HG03442 (cell line): ENCODE results near the gene DOK4.
A peak's percentile ranks its signal among the peaks of the same experiment; 100 is the strongest.

Experiments used
- ATAC-seq: cut with Tn5 transposase; IDR thresholded peaks from one replicate; pipeline ENCODE4 v1.9.1; 2021; ENCODE audit warnings: mild to moderate bottlenecking, moderate library complexity; ENCODE audit not compliant: unreplicated experiment

Gene DOK4

DNA sequence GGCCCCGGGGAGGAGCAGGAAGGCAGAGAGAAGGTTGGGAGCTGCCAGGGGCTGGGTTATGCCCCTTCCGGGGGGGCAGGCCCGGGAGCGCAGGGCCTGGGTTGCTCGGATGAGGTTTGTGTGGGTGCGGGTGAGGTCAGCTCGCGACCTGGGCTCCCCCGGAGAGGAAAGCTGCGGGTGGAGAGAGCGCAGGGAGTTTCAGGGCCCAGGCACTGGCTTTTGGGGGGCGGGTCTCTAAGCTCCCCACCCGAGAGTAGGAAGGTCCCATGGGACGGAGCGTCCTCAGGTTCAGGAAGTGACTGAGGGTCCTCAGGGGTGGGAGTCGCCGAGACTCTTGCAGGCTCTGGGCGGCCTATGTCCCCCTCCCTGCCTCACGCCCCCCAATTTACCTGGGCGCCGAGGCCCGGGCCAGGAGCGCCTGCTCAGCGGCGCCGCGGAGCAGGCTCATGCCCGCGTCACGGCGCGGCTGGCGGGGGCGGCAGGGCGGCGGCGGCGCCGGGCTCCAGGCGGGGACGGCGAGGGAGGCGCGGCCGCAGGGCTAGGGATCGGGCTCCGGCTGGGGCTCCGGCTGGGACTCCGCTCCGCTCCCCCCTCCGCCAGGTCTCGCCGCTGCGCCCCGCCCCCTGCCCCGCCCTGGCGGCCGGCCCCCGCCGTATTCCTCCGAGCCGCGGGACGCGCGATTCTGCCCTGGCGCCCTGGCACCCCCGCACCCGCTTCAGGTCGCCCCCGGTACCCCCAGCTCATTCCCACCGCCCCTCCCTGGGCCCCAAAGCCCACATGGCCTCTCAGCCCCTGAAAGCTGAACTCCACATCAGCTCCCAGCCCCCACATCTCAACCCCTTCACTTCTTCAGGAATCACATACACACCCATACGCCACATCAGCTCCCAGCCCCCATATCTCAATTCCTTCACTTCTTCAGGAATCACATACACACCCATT lies at the start of gene DOK4:
TSS of gene DOK4 (minus strand) at position 578 of the 942 bp plus-strand sequence. CDS start 6,986 bp downstream, outside the sequence.
- ATAC-seq = peak; percentile 72

DNA sequence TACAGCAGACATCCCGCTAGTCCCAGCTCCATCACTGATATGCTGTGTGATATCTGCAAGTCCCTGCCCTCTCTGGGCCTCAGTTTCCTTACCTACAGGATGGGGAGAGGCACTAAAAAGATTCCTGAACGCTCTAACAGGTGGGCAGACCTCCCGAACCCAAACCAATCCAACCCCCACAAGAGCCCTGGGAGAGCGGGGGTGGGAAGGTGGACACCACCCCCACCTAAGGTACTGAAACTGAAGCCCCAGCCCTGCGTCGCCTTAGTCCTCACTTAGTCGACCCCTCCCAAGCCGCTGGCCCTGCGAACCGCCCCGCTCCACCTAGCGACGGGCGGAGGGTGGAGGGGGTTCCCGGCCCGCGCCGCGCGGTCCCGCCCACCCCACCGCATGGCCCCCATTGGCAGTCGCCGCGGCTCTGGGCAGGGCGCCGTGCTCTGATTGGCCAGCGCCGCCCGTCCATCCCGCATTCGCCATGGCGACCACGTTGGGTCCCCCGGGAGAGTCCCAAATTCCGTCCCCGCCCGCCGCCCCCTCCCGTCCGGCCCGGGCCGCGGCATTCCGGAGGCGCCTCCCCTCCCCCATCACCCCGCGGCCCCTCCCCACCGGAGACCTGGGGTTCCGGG lies 49.5 kb upstream of the DOK4 start:
- peak; percentile 54 for ATAC-seq

GRCh38 chr16:57534881-57535658 lies 48.8 kb upstream of the DOK4 start:
- no peak for ATAC-seq

DNA sequence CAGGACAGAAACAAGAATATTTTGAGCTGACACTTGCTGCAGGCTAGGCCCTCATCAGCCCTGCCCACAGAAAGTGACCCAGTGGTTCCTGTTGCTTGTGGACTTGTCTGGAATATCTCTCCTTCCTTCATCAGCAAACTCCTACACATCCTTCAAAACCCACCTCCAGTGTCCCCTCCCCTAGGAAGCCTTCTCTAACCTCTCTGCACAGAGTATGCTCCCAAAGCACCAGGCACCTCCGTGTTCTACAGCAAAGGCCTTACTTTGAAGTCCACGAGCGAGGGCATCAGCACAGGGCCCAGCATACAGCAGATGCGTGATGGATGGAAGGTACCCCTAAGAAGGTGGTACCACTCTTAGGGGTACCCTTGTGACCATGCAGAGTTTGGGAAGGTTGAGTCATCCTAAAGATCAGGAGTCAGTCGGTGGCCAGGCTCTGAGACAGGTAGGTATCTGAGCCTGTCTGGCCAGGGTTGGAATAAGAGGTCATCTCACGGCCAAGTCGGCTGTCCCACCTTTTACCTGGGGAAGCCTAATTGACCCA lies 48.1 kb upstream of the DOK4 start:
- ATAC-seq = no peak

GRCh38 chr16:57533431-57534336 lies 47.4 kb upstream of the DOK4 start:
- ATAC-seq = no peak

DNA sequence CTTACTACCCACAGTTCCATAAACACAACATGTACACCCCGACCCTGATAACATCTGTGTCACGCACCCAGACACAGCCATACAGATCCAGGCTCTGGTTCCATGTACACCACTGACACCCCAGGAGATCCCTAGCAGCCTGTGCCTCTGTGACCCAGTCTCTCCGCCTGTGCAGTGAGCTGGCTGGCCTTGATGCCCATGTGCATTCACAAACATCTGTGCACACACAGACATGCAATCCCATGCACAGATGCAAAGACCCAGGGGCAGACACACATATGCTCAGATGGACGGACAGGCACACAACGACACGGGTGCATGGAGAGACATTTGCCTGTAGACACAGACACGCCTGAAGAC lies 46.0 kb upstream of the DOK4 start:
- ATAC-seq = no peak

- ATAC-seq = no peak
These were observed 45.5 kb upstream of the DOK4 start for GRCh38 chr16:57531635-57532265.

GRCh38 chr16:57531253-57531575 lies 44.9 kb upstream of the DOK4 start:
- no peak for ATAC-seq

- no peak for ATAC-seq
These were observed 44.4 kb upstream of the DOK4 start for GRCh38 chr16:57530522-57531252.

DNA sequence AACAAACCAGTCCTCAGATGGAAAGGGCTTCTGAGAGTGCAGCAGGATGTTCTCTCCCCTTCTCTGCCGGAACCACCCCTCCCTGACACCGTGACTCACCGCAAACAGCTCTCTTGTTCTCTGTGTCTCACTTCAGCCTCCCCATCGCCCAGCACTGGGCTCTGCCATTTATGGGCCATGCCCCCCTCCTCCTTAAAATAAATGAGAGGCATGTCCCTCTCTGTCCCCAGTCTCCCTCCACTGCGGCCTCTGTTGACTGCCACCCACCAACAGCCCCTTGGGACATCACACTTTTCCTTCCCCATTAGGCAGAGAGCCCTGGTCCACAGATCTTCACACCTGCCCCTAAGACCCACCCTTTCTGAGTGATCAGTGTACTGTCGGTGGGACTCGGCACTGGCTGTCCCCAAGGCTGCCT lies 43.8 kb upstream of the DOK4 start:
- peak; percentile 80 for ATAC-seq

DNA sequence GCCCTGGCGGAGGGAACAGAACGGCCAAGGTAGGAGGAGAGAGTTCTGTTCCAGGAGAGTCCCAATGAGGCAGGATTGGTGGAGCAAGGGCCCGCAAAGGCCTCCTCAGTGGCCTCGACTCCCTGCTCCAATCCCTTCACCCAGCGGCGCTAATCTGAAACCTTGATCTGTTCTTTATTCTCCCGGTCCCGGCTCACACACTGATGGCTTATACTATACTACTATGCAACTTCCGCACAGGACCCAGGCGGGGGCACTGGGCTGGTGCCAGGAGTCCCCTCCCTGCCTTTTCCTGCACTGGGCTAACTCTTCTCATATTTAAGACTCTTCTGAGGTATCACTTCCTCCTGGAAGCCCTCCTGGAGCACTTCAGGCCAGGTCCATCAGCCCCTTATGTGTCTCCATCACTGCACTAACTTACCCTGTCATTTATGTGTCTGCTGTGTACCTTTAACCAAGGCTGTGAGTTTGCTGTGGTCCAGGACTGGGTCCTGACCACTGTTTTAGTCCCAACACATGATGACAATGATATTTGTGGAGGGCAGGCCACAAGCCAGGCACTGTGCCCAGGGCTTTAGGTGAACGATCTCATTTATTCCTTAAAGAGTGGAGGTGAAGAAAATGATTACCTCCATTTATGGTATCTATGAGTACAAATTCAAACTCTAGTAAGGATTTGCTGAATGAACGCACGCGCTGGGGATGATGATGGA lies 43.3 kb upstream of the DOK4 start:
- no peak for ATAC-seq

GRCh38 chr16:57528499-57529390 lies 42.5 kb upstream of the DOK4 start:
- no peak for ATAC-seq

DNA sequence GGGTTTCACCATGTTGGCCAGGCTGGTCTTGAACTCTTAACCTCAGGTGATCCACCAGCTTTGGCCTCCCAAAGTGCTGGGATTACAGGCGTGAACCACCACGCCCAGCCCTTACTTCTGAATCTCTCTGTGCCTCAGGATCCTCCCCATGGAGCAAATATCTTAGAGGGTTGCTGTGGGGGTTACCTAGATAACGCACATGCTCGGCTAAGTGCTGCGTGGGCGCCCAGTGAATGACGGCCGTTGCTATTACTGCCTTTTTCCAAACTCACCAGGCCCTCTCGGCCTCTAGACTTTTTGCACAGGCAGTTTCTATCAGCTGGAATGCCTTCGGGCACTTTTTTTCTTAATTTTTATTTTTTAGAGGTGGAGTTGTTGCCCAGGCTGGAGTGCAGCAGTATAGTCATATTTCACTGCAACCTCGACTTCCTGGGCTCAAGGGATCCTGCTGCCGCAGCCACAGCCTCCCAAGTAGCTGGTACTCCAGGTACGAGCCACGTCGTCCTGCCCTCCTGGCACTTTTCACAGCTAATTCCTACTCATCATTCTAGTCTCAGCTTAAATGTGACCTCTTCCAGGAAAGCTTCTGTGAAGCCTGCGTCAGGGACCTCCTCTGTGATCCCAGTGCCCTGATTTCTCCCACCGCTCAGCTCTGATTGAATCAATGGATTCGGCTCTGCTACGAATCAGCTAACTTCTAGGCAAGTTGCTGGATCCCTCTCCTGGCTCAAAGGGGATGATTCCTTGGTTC lies 41.5 kb upstream of the DOK4 start:
- no peak for ATAC-seq

GRCh38 chr16:57527027-57527426 lies 40.7 kb upstream of the DOK4 start:
- ATAC-seq = no peak

- no peak for ATAC-seq
These were observed 40.2 kb upstream of the DOK4 start for GRCh38 chr16:57526498-57526897.

GRCh38 chr16:57525761-57526160 lies 39.5 kb upstream of the DOK4 start:
- ATAC-seq = no peak

GRCh38 chr16:57522960-57523359 lies 36.7 kb upstream of the DOK4 start:
- ATAC-seq = no peak
